Vagina (tissue), 2 donors: ENCODE measurements around the gene CASQ2. TPM values are rescaled to one million over a fixed set of nuclear protein-coding genes. Genes with fewer than 3 reads are reported as not detected.

Experiments
- DNase-seq, 2 donors: peaks; one replicate each; pipeline ENCODE4 v3.0.0-alpha.2; 2017; ENCODE audit errors: extremely low spot score in 2 of 2
- H3K27ac ChIP-seq: fragments of 200-600 bp; sonication (generic); one replicate; pipeline ENCODE4 v1.5.1; 2019
- H3K27me3 ChIP-seq: fragments of 200-600 bp; sonication (generic); one replicate; pipeline ENCODE4 v1.5.1; 2019
- H3K36me3 ChIP-seq, 2 donors: fragments of 200-600 bp; sonication (generic); one replicate each; pipeline ENCODE4 v1.5.1; 2017 to 2019
- H3K4me1 ChIP-seq: fragments of 200-600 bp; sonication (generic); one replicate; pipeline ENCODE4 v1.5.1; 2019
- H3K4me3 ChIP-seq, 2 donors: fragments of 200-600 bp; sonication (generic); 1 replicate in 1 of 2; 2 replicates in 1 of 2; pipeline ENCODE4 v1.5.1; 2016 to 2019
- H3K9me3 ChIP-seq: fragments of 200-600 bp; sonication (generic); one replicate; pipeline ENCODE4 v1.5.1; 2019
- CTCF ChIP-seq, 3 experiments: fragments of 450-650 bp in 2 of 3; fragments of 200-600 bp in 1 of 3; sonication (generic) in 1 of 3; IDR thresholded peaks; one replicate each; pipeline ENCODE4 v1.5.1; 2017 to 2019; ENCODE audit warnings: antibody characterized with exemption in 3 of 3, mild to moderate bottlenecking in 2 of 3, moderate library complexity in 2 of 3
- POLR2A ChIP-seq, 2 donors: fragments of 450-650 bp; IDR thresholded peaks; one replicate each; pipeline ENCODE4 v1.6.1; 2017; ENCODE audit warnings: antibody characterized with exemption in 2 of 2, mild to moderate bottlenecking in 2 of 2, moderate library complexity in 2 of 2
- POLR2AphosphoS5 ChIP-seq, 2 donors: sonication (generic); formaldehyde crosslinking; IDR thresholded peaks; one replicate each; pipeline ENCODE4 v1.9.0; 2017; ENCODE audit warnings: antibody characterized with exemption in 2 of 2, mild to moderate bottlenecking in 2 of 2, low read depth in 1 of 2; ENCODE audit not compliant: insufficient read depth in 1 of 2
- intact Hi-C: fragments of 100-400 bp; cut with DNase I; formaldehyde crosslinking; loops from one replicate; pipeline ENCODE4 v1.15.1; 2023
- total RNA-seq: library from RNA; depleted of rRNA; stranded (reverse); fragments of >200 nt; gene quantifications from one replicate; pipeline ENCODE4 v1.2.3, GENCODE V29; 2016

Gene CASQ2
- total RNA-seq, 1 donor from 2014 or later = 3.2 TPM

- Histone ChIP-seq H3K4me3 (no peak overlapping the region), H3K27ac (no peak overlapping the region), H3K4me1 (peaks cover 10% of the 10 kb centered on the region), H3K27me3 (no peaks in the 10 kb centered on the region), H3K36me3 (no peaks in the 10 kb centered on the region), H3K9me3 (no peaks in the 10 kb centered on the region)
- intact Hi-C loops = no loop called here
- TF ChIP-seq POLR2A (IDR thresholded peaks at IDR 0.05) (no peak), CTCF (IDR thresholded peaks at IDR 0.05) (no peak), POLR2AphosphoS5 (IDR thresholded peaks at IDR 0.05; ENCODE audit: insufficient read depth in 1 of 2, low read depth in 1 of 2) (no peak)
- DNase-seq = no peak
Measured at GRCh38 chr1:115748401-115749150, 19.9 kb downstream of the CASQ2 start.

DNA sequence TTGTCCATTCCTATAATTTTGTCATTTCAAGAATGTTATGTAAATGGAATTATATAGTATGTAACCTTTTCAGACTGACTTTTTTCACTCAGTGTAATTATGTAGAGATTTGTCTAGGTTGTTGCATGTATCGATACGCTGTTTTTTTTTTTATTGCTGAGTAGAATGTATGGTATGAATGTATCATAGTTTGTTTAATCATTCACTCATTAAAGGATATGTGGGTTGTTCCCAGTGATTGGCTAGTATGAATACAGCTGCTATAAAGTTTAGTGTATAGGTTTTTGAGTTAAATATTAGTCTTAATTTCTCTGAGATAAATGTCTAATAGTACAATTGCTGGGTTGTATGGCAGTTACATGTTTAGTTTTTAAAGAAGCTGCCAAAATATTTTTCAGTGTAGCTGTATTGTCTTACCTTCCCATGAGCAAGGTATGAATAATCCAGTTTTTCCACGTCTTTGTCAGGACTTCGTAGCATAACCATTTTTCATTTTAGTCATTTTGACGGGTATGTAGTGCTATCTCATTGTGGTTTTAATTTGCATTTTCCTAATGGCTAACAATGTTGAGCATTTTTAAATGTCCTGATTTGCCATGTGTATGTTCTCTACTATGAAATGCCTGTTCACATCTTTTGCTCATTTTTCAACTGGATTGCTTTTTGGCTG, 22.4 kb downstream of the CASQ2 start:
- intact Hi-C loops = no loop called here
- no peaks in the 10 kb centered on the region for H3K36me3 ChIP-seq
- no peaks in the 10 kb centered on the region for H3K9me3 ChIP-seq
- peaks cover 10% of the 10 kb centered on the region for H3K4me1 ChIP-seq
- no peak for DNase-seq
- no peaks in the 10 kb centered on the region for H3K27me3 ChIP-seq
- H3K27ac ChIP-seq = no peak overlapping the region
- TF ChIP-seq POLR2A (IDR thresholded peaks at IDR 0.05) = no peak
- no peak for TF ChIP-seq CTCF (IDR thresholded peaks at IDR 0.05)
- no peak for TF ChIP-seq POLR2AphosphoS5 (IDR thresholded peaks at IDR 0.05; ENCODE audit: insufficient read depth in 1 of 2, low read depth in 1 of 2)
- no peak overlapping the region for H3K4me3 ChIP-seq

GRCh38 chr1:115744646-115745275, 23.8 kb downstream of the CASQ2 start:
- H3K36me3 ChIP-seq = no peaks in the 10 kb centered on the region
- H3K4me3 ChIP-seq = no peak overlapping the region
- intact Hi-C loops = no loop called here
- no peak for DNase-seq
- H3K9me3 ChIP-seq = no peaks in the 10 kb centered on the region
- H3K27ac ChIP-seq = no peak overlapping the region
- no peaks in the 10 kb centered on the region for H3K27me3 ChIP-seq
- peaks cover 10% of the 10 kb centered on the region for H3K4me1 ChIP-seq
- no peak for TF ChIP-seq POLR2AphosphoS5 (IDR thresholded peaks at IDR 0.05; ENCODE audit: insufficient read depth in 1 of 2, low read depth in 1 of 2)
- no peak for TF ChIP-seq POLR2A (IDR thresholded peaks at IDR 0.05)
- TF ChIP-seq CTCF (IDR thresholded peaks at IDR 0.05) = no peak

DNA sequence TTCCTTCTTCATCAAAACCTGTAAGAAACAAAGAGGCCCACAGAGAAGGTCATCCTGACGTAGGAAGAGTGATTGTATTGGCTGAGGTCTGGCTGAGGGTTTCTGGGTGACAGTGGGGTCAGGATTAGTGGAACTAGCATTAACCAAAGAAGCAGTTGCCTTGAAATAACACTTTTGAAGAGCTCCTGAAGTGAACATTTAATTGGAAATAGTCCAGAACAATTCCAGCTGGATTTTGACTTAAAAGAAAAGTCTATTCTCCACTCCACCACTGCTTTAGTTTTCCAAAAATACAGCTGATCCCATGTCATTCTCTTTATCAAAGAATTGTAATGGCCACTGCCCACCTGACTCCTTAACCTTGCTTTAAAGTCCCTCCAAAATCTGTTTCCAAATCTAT, 27.7 kb downstream of the CASQ2 start:
- Histone ChIP-seq H3K36me3 (no peaks in the 10 kb centered on the region), H3K27me3 (no peaks in the 10 kb centered on the region), H3K27ac (no peak overlapping the region), H3K9me3 (no peaks in the 10 kb centered on the region), H3K4me3 (no peak overlapping the region), H3K4me1 (no peaks in the 10 kb centered on the region)
- TF ChIP-seq POLR2AphosphoS5 (IDR thresholded peaks at IDR 0.05; ENCODE audit: insufficient read depth in 1 of 2, low read depth in 1 of 2) (no peak), CTCF (IDR thresholded peaks at IDR 0.05) (no peak), POLR2A (IDR thresholded peaks at IDR 0.05) (no peak)
- intact Hi-C loops = no loop called here
- DNase-seq = no peak
